Breast epithelium (tissue), 4 donors: ENCODE measurements around the gene KCTD16. TPM values are rescaled to one million over a fixed set of nuclear protein-coding genes. Genes with fewer than 3 reads are reported as not detected.

Experiments
- DNase-seq, 2 donors: peaks; one replicate each; pipeline ENCODE4 v3.0.0-alpha.2; 2019; ENCODE audit warnings: low spot score in 2 of 2
- H3K27ac ChIP-seq, 2 donors: fragments of 200-600 bp; sonication (generic) in 1 of 2; one replicate each; pipeline ENCODE4 v1.5.1; 2016 to 2019; ENCODE audit warnings: mild to moderate bottlenecking in 1 of 2
- H3K27me3 ChIP-seq, 2 donors: fragments of 200-600 bp; sonication (generic) in 1 of 2; one replicate each; pipeline versions ENCODE4 v1.5.1 to v1.6.0; 2017 to 2019; ENCODE audit warnings: control low read depth in 1 of 2, mild to moderate bottlenecking in 1 of 2
- H3K36me3 ChIP-seq: fragments of 200-600 bp; one replicate; pipeline ENCODE4 v1.5.1; 2019
- H3K4me1 ChIP-seq, 2 donors: fragments of 200-600 bp; sonication (generic); one replicate each; pipeline ENCODE4 v1.5.1; 2016 to 2019; ENCODE audit warnings: control low read depth in 1 of 2
- H3K4me3 ChIP-seq, 3 donors: fragments of 200-600 bp; sonication (generic); 1 replicate in 2 of 3; 2 replicates in 1 of 3; pipeline ENCODE4 v1.5.1; 2016 to 2019; ENCODE audit warnings: mild to moderate bottlenecking in 3 of 3, moderate library complexity in 2 of 3
- H3K9me3 ChIP-seq, 2 donors: fragments of 200-600 bp; sonication (generic) in 1 of 2; one replicate each; pipeline ENCODE4 v1.5.1; 2016 to 2019; ENCODE audit warnings: control low read depth in 1 of 2
- POLR2A ChIP-seq: fragments of 450-650 bp; IDR thresholded peaks from one replicate; pipeline ENCODE4 v1.6.1; 2016; ENCODE audit warnings: antibody characterized with exemption, mild to moderate bottlenecking, moderate library complexity
- POLR2AphosphoS5 ChIP-seq, 3 donors: sonication (generic); formaldehyde crosslinking; IDR thresholded peaks; one replicate each; pipeline ENCODE4 v1.6.1; 2017; ENCODE audit warnings: antibody characterized with exemption in 3 of 3
- intact Hi-C: fragments of 100-400 bp; cut with DNase I; formaldehyde crosslinking; loops from one replicate; pipeline ENCODE4 v1.15.1; 2023; ENCODE audit warnings: low total_unique reads
- total RNA-seq, 3 donors: library from RNA; depleted of rRNA; stranded (reverse); fragments of >200 nt; gene quantifications; one replicate each; pipeline ENCODE4 v1.1.0, GENCODE V29; 2016
- TF ChIP-seq, protein P1 (sequence below), 3 donors: fragments of 450-650 bp; IDR thresholded peaks; one replicate each; pipeline ENCODE4 v1.5.1; 2016 to 2017; ENCODE audit warnings: antibody characterized with exemption in 3 of 3, mild to moderate bottlenecking in 3 of 3, moderate library complexity in 3 of 3

Gene KCTD16
- total RNA-seq, 3 donors from 2014 or later: under 0.01 to 0.33 (median 0.32) TPM

GRCh38 chr5:144365885-144366284 lies 195.2 kb downstream of the KCTD16 start:
- Histone ChIP-seq H3K27ac (no peak overlapping the region), H3K27me3 (no peaks in the 10 kb centered on the region), H3K9me3 (no peaks in the 10 kb centered on the region), H3K36me3 (no peaks in the 10 kb centered on the region), H3K4me3 (no peak overlapping the region), H3K4me1 (no peaks in the 10 kb centered on the region)
- DNase-seq: no peak
- TF ChIP-seq POLR2A: no peak
- TF ChIP-seq, protein P1, sequence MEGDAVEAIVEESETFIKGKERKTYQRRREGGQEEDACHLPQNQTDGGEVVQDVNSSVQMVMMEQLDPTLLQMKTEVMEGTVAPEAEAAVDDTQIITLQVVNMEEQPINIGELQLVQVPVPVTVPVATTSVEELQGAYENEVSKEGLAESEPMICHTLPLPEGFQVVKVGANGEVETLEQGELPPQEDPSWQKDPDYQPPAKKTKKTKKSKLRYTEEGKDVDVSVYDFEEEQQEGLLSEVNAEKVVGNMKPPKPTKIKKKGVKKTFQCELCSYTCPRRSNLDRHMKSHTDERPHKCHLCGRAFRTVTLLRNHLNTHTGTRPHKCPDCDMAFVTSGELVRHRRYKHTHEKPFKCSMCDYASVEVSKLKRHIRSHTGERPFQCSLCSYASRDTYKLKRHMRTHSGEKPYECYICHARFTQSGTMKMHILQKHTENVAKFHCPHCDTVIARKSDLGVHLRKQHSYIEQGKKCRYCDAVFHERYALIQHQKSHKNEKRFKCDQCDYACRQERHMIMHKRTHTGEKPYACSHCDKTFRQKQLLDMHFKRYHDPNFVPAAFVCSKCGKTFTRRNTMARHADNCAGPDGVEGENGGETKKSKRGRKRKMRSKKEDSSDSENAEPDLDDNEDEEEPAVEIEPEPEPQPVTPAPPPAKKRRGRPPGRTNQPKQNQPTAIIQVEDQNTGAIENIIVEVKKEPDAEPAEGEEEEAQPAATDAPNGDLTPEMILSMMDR (IDR thresholded peaks at IDR 0.05): no peak
- no peak for TF ChIP-seq POLR2AphosphoS5 (IDR thresholded peaks at IDR 0.05)
- intact Hi-C loops: no loop called here

DNA sequence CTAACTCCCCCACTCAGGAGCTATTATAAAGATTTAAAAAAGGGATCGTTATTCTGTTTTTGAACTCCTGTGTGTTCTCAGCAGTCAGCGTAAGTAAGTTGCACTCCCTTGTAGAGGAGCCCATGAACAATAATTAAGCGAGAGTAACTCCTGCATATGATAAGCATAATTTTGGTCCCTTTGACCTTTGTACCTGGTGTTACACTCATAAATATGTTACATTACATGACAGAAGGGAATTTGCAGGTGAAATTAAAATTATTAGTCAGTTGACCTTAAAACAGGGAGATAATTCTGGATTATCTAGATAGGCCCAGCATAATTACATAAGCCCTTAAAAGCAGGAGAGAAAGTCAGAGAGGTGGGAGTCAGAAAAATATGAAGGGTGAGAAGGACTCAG lies 197.3 kb downstream of the KCTD16 start:
- no peaks in the 10 kb centered on the region for H3K36me3 ChIP-seq
- no peak for TF ChIP-seq POLR2AphosphoS5 (IDR thresholded peaks at IDR 0.05)
- TF ChIP-seq, protein P1 (IDR thresholded peaks at IDR 0.05): no peak
- TF ChIP-seq POLR2A: no peak

GRCh38 chr5:144368556-144368955 lies 197.9 kb downstream of the KCTD16 start:
- TF ChIP-seq POLR2AphosphoS5 (IDR thresholded peaks at IDR 0.05) (no peak), POLR2A (no peak)
- TF ChIP-seq, protein P1 (IDR thresholded peaks at IDR 0.05): no peak
- H3K27ac ChIP-seq: no peak overlapping the region
- H3K36me3 ChIP-seq: no peaks in the 10 kb centered on the region
- H3K4me3 ChIP-seq: no peak overlapping the region
- DNase-seq: no peak
- H3K27me3 ChIP-seq: no peaks in the 10 kb centered on the region
- H3K9me3 ChIP-seq: no peaks in the 10 kb centered on the region
- no peaks in the 10 kb centered on the region for H3K4me1 ChIP-seq
- intact Hi-C loops: no loop called here

More for the DNA sequence above, 197.3 kb downstream of the KCTD16 start:
- intact Hi-C loops: no loop called here
- H3K9me3 ChIP-seq: no peaks in the 10 kb centered on the region
- no peak overlapping the region for H3K4me3 ChIP-seq
- DNase-seq: no peak
- H3K27me3 ChIP-seq: no peaks in the 10 kb centered on the region
- no peak overlapping the region for H3K27ac ChIP-seq
- no peaks in the 10 kb centered on the region for H3K4me1 ChIP-seq

GRCh38 chr5:144369006-144369405 lies 198.3 kb downstream of the KCTD16 start:
- Histone ChIP-seq H3K27ac (no peak overlapping the region), H3K4me3 (no peak overlapping the region), H3K4me1 (no peaks in the 10 kb centered on the region), H3K9me3 (no peaks in the 10 kb centered on the region), H3K36me3 (no peaks in the 10 kb centered on the region), H3K27me3 (no peaks in the 10 kb centered on the region)
- intact Hi-C loops: no loop called here
- TF ChIP-seq POLR2AphosphoS5 (IDR thresholded peaks at IDR 0.05) (no peak), POLR2A (no peak)
- TF ChIP-seq, protein P1 (IDR thresholded peaks at IDR 0.05): no peak
- DNase-seq: no peak

GRCh38 chr5:144370273-144370672 lies 199.6 kb downstream of the KCTD16 start:
- no peak for DNase-seq
- intact Hi-C loops: no loop called here
- Histone ChIP-seq H3K27me3 (no peaks in the 10 kb centered on the region), H3K36me3 (no peaks in the 10 kb centered on the region), H3K4me3 (no peak overlapping the region), H3K9me3 (no peaks in the 10 kb centered on the region), H3K27ac (no peak overlapping the region), H3K4me1 (no peaks in the 10 kb centered on the region)
- TF ChIP-seq POLR2A: no peak

GRCh38 chr5:144374637-144375036 lies 204.0 kb downstream of the KCTD16 start:
- no peaks in the 10 kb centered on the region for H3K4me1 ChIP-seq
- no peaks in the 10 kb centered on the region for H3K36me3 ChIP-seq
- H3K27ac ChIP-seq: no peak overlapping the region
- no peaks in the 10 kb centered on the region for H3K27me3 ChIP-seq
- TF ChIP-seq, protein P1 (IDR thresholded peaks at IDR 0.05): no peak
- TF ChIP-seq POLR2A (no peak), POLR2AphosphoS5 (IDR thresholded peaks at IDR 0.05) (no peak)
- no peak for DNase-seq
- no peaks in the 10 kb centered on the region for H3K9me3 ChIP-seq
- H3K4me3 ChIP-seq: no peak overlapping the region
- intact Hi-C loops: no loop called here
